Inflammatory macrophage (primary cell): ENCODE data around the gene PNLDC1.

Experiments
- DNase-seq, 2 donors: peaks; one replicate each; pipeline ENCODE4 v3.0.0-alpha.2; 2020 to 2022

Gene PNLDC1

GRCh38 chr6:159853754-159854153 is 53.7 kb downstream of the PNLDC1 start:
- DNase-seq, result no peak

- peak; percentile 20 to 29 for DNase-seq
These were observed 54.9 kb downstream of the PNLDC1 start for GRCh38 chr6:159854959-159855358.

- no peak for DNase-seq
These were observed 58.2 kb downstream of the PNLDC1 start for GRCh38 chr6:159858259-159858658.

- peak in 1 of 2 donors; percentile 26 for DNase-seq
These were observed 60.4 kb downstream of the PNLDC1 start for GRCh38 chr6:159860482-159860881.

- DNase-seq, result no peak
These were observed 62.0 kb downstream of the PNLDC1 start for GRCh38 chr6:159862103-159862502.

GRCh38 chr6:159863341-159863740 is 63.3 kb downstream of the PNLDC1 start:
- peak; percentile 55 to 69 for DNase-seq

- no peak for DNase-seq
These were observed 65.3 kb downstream of the PNLDC1 start for GRCh38 chr6:159865226-159865920.

- DNase-seq, result no peak
These were observed 66.5 kb downstream of the PNLDC1 start for GRCh38 chr6:159866286-159867247.
